ENCODE measurements around the gene MYPN.

MYPN gene

GRCh38 chr10:68082872-68083271 is 26.4 kb upstream of the MYPN start:
- no peak overlapping the region for H3K4me3 ChIP-seq (ENCODE audit: low read depth, low read length)
- TF ChIP-seq CTCF (IDR thresholded peaks at IDR 0.05; ENCODE audit: borderline replicate concordance, insufficient read depth, low read depth, low read length) = no peak

- TF ChIP-seq CTCF (IDR thresholded peaks at IDR 0.05; ENCODE audit: borderline replicate concordance, insufficient read depth, low read depth, low read length) = no peak
These were observed 25.3 kb upstream of the MYPN start for GRCh38 chr10:68083953-68084352.

GRCh38 chr10:68084469-68084868 is 24.8 kb upstream of the MYPN start:
- no peak for TF ChIP-seq CTCF (IDR thresholded peaks at IDR 0.05; ENCODE audit: borderline replicate concordance, insufficient read depth, low read depth, low read length)
- no peak overlapping the region for H3K4me3 ChIP-seq (ENCODE audit: low read depth, low read length)

More at GRCh38 chr10:68083953-68084352, 25.3 kb upstream of the MYPN start:
- no peak overlapping the region for H3K4me3 ChIP-seq (ENCODE audit: low read depth, low read length)

DNA sequence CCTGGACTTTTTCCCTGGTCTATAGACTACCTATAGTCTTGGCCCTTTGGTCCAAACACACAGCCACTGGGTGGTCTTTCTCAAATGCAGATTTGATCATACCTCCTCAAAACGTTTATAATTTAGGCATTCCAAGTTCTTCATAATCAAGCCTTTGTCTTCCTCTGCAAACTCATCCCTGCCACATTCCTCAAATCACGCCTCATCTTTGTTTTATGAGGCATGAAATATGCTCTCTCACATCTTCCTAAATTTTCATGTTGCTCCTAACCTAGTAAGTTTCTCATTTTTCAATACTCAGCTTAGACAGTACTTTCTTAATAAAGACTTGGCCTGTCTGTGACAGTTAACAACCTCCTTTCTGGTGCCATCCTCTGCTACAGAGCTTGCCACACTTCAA is 23.3 kb upstream of the MYPN start:
- TF ChIP-seq CTCF (IDR thresholded peaks at IDR 0.05; ENCODE audit: borderline replicate concordance, insufficient read depth, low read depth, low read length) = no peak
- H3K4me3 ChIP-seq (ENCODE audit: low read depth, low read length) = no peak overlapping the region

DNA sequence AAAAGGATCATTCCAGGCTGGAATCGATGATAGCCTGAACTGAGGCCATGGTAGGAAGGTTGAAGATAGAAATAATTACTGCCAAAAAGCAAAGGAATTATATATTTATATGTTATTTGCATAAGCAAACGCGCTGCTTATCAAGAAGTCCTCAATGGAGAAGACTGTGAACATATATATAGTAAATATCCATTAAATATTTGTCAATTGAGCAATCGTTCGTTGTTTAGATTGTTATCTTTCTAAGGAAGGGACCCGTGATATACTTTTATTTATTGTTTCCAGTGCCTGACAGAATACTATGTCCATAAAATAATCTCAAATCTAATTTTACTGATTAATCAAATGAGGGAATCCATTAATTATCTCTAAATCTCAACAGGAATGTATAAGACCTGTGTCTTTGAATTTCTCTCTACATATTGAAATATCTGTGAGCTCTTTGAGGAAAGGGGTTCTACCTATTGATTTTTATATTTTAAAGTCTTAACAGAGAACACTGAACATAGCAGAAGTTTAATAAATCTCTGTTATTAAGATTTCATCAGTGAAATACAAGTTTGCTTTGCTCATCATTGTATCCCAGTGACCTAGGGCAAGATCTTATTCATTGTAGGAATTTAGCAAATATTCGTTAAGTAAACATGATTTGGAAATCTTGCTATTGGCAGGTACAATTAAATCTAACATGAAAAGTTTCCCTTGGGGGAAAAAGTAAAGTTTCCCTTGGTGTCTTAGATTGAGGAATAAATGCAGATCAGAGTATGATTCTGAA is 22.2 kb upstream of the MYPN start:
- no peak for TF ChIP-seq CTCF (IDR thresholded peaks at IDR 0.05; ENCODE audit: borderline replicate concordance, insufficient read depth, low read depth, low read length)

DNA sequence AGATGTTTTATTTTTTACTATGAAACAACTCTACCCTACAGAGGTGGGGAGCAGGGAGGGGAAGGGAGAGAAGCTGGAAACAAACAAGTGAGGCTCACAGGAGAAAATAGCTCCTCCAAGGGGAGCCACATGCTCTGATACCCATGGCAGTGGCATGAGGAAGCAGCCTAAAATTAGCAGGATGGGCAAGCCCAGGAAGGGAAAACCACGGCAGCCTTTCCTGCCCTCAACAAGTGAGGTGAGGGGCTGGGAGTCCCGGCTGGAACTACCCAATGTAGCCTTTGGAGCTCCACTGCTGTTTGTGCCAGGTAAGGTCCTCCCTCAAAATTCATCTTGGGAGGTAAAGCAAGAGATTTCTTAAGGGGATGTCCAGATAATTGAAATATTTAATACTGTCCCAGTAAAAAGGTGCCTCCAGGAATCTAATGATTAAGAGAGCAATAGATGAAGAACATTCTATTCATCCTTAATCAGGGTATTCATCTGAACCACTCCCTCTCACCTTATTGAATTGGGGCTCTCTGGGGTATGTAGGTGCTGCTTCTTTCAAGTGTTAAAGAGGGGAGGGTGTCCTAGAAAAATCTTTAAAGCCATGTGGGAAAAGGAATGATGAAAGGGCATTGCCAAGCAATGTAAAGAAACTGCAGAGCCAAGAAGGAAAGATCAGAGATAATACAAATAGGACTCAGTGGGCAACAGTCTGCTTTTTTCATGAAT is 21.4 kb upstream of the MYPN start:
- H3K4me3 ChIP-seq (ENCODE audit: low read depth, low read length) = no peak overlapping the region
- no peak for TF ChIP-seq CTCF (IDR thresholded peaks at IDR 0.05; ENCODE audit: borderline replicate concordance, insufficient read depth, low read depth, low read length)

More for the DNA sequence above, 22.2 kb upstream of the MYPN start:
- no peak overlapping the region for H3K4me3 ChIP-seq (ENCODE audit: low read depth, low read length)

- H3K4me3 ChIP-seq (ENCODE audit: low read depth, low read length) = no peak overlapping the region
These were observed 20.5 kb upstream of the MYPN start for GRCh38 chr10:68088740-68089139.

More at GRCh38 chr10:68088740-68089139, 20.5 kb upstream of the MYPN start:
- TF ChIP-seq CTCF (IDR thresholded peaks at IDR 0.05; ENCODE audit: borderline replicate concordance, insufficient read depth, low read depth, low read length) = no peak
